Ascending aorta (tissue), 2 donors: Measurements from ENCODE around the gene FOXD2. TPM values are rescaled to one million over a fixed set of nuclear protein-coding genes. Genes with fewer than 3 reads are reported as not detected.

Experiments used
- DNase-seq, 2 donors: peaks; one replicate each; pipeline ENCODE4 v3.0.0-alpha.2; 2019; ENCODE audit warnings: low spot score in 2 of 2
- H3K27ac ChIP-seq, 2 donors: fragments of 200-600 bp; sonication (generic); one replicate each; pipeline ENCODE4 v1.5.1; 2016 to 2017; ENCODE audit warnings: mild to moderate bottlenecking in 1 of 2
- H3K27me3 ChIP-seq: fragments of 200-600 bp; sonication (generic); one replicate; pipeline ENCODE4 v1.5.1; 2017
- H3K36me3 ChIP-seq, 2 donors: fragments of 200-600 bp; sonication (generic); one replicate each; pipeline ENCODE4 v1.5.1; 2016
- H3K4me1 ChIP-seq, 2 donors: fragments of 200-600 bp; sonication (generic); one replicate each; pipeline ENCODE4 v1.5.1; 2016 to 2017; ENCODE audit warnings: mild to moderate bottlenecking in 1 of 2
- H3K4me3 ChIP-seq, 2 donors: fragments of 200-600 bp; sonication (generic); one replicate each; pipeline ENCODE4 v1.5.1; 2016 to 2017; ENCODE audit warnings: mild to moderate bottlenecking in 1 of 2
- H3K9me3 ChIP-seq, 2 donors: fragments of 200-600 bp; sonication (generic); one replicate each; pipeline ENCODE4 v1.5.1; 2016
- CTCF ChIP-seq, 3 experiments: fragments of 200-600 bp in 2 of 3; fragments of 450-650 bp in 1 of 3; sonication (generic) in 2 of 3; IDR thresholded peaks; one replicate each; pipeline ENCODE4 v1.5.1; 2016 to 2019; ENCODE audit warnings: antibody characterized with exemption in 3 of 3, mild to moderate bottlenecking in 1 of 3, moderate library complexity in 1 of 3
- intact Hi-C: fragments of 100-400 bp; cut with DNase I; formaldehyde crosslinking; loops from one replicate; pipeline ENCODE4 v1.15.1; 2023
- total RNA-seq: library from RNA; depleted of rRNA; stranded (reverse); fragments of >200 nt; gene quantifications from one replicate; pipeline ENCODE4 v1.1.0, GENCODE V29; 2016

The FOXD2 gene
- total RNA-seq, 1 donor from 2014 or later: 1.3 TPM

DNA sequence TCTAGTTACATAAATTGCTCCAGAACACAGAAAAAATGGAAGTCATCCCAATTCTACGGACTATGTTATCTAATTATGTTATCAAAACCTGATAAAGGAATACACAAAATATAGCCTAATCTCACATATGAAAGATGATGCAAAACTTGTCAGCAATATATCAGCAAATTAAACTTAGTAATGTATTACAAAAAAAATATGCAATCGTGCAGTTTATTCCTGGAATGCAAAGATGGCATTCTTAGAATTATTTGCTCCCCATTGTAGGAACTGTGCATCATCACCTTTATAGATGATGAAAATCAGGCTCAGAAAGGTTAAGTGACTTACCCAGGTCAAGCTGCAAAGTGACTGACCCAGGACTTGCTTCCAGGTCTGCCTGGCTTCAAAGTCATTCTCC, 14.0 kb upstream of the FOXD2 start:
- H3K27ac ChIP-seq: no peak overlapping the region
- H3K27me3 ChIP-seq: no peaks in the 10 kb centered on the region
- intact Hi-C loops: loop anchor here (5.0 kb wide), 2 partner anchors 232 to 247 kb away; partner anchors contain the start of gene PDZK1IP1

DNA sequence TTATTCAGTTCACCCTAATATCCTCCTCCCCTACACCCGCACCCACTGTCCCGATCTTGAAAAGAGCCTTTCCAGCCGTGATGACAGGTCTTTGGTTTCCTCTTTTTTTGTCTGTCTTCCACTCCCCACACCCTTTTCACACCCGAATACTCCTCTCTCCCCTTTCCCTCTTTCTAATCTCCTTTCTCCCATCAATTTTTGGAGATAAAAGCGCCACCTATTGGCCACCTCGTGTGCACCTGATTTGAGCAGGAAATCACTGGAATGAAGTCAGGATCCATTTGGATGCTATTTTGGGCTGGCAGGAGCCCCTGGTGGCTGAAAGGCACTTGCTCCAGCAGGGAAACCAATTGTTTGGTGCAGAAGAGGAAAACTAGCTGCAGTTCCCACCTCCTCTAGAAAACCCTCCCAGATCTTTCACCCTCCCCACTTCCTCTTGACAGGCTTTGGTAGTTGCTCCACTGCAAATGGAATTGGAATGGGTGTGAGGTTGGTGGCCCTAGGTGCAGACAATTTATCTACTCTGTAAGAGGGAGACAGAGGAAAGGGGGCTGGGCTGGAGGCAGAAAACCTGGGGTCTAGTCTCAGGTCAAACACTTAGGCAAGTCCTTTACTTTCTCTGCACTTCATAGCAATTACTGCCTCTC, 13.4 kb upstream of the FOXD2 start:
- no peak overlapping the region for H3K4me3 ChIP-seq
- intact Hi-C loops: loop anchor here (5.0 kb wide), 2 partner anchors 232 to 247 kb away; partner anchors contain the start of gene PDZK1IP1
- no peaks in the 10 kb centered on the region for H3K4me1 ChIP-seq
- H3K36me3 ChIP-seq: peaks cover 0 to 3% of the 10 kb centered on the region in 2 donors
- H3K27me3 ChIP-seq: no peaks in the 10 kb centered on the region
- no peak for DNase-seq
- no peaks in the 10 kb centered on the region for H3K9me3 ChIP-seq
- no peak overlapping the region for H3K27ac ChIP-seq
- TF ChIP-seq CTCF (IDR thresholded peaks at IDR 0.05): peak; percentile 41 to 75 (median 65)

More for the DNA sequence above, 14.0 kb upstream of the FOXD2 start:
- no peaks in the 10 kb centered on the region for H3K9me3 ChIP-seq
- no peak for TF ChIP-seq CTCF (IDR thresholded peaks at IDR 0.05)
- no peak for DNase-seq
- H3K4me3 ChIP-seq: no peak overlapping the region
- peaks cover 0 to 3% of the 10 kb centered on the region in 2 donors for H3K36me3 ChIP-seq
- no peaks in the 10 kb centered on the region for H3K4me1 ChIP-seq

DNA sequence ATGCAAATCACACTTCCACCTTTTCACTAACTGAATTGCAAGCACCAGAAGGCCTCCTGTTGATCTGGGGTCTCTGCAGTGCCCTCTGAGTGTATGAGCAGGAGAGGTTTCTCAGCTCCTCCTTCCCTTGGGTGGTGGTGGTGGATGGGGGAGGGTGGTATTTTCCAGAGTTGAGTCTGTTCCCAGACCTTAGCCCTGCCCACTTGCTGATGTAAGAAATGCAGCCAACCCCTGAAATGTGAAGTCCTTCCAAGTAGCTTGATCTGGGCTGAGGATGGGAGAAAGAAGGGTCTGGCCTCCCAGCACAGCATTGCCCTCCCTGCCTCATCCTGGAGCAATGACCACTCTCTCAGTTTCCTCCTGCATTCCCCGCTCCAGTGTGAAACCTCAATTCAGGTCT, 6.3 kb upstream of the FOXD2 start:
- peaks cover 9 to 39% of the 10 kb centered on the region in 2 donors for H3K4me1 ChIP-seq
- peaks cover 0 to 3% of the 10 kb centered on the region in 2 donors for H3K36me3 ChIP-seq
- no peak for TF ChIP-seq CTCF (IDR thresholded peaks at IDR 0.05)
- DNase-seq: no peak
- no peak overlapping the region for H3K27ac ChIP-seq
- H3K27me3 ChIP-seq: no peaks in the 10 kb centered on the region
- H3K4me3 ChIP-seq: no peak overlapping the region
- intact Hi-C loops: no loop called here
- H3K9me3 ChIP-seq: no peaks in the 10 kb centered on the region

DNA sequence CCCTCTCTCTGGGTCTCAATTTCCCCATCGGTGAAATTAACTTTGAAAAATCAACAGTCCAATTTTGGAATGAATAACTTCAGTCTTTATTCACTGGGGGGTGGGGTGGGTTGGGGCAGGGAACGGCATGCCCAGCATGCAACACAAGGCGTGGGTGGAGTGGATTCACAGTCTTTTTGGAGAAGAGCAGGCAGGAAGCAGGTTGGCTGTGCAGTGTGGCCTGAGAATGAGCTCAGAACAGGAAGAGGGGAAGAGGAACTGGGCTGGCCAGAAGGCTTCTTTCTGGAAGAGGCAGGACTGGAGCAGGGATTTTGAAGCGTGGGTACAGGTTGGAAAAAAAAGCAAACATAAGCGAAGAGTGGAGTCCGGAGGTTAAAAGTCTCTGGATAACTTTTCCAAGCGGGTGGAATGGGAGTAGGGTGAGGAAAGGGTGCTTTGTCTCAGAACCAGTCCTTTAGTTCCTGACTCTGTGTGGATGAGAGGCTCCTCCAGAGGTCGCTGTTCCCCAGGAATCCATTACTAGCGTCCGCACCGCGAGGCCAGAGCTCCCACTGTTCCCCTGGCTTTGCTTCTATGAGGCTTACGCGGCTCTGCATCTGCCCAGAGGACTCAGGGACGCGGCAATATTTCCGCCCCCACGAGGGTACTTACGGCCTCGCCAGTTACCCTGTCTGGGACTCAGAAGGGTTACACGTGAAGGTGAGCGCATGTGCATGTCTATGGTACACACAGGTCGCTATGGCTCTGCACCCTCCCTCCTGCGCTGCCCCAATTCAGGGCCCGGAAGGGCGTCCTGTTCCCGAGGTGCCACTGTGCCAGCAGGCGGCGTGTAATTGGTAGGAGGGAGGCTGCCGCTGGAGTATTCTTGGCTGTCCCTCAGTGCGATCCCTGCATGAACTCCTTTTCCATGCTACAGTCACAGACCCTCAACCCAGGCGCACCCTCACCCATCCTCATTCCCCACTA, 5.5 kb upstream of the FOXD2 start:
- peak in 1 of 2 donors; percentile 89 for DNase-seq
- TF ChIP-seq CTCF (IDR thresholded peaks at IDR 0.05): peak; percentile 52 to 72 (median 72)
- no peak overlapping the region for H3K27ac ChIP-seq
- peaks cover 9 to 39% of the 10 kb centered on the region in 2 donors for H3K4me1 ChIP-seq
- intact Hi-C loops: loop anchor here (1.0 kb wide), 2 partner anchors 278 to 294 kb away; no protein-coding TSS in a partner anchor
- H3K27me3 ChIP-seq: no peaks in the 10 kb centered on the region
- H3K9me3 ChIP-seq: no peaks in the 10 kb centered on the region
- H3K36me3 ChIP-seq: peaks cover 0 to 3% of the 10 kb centered on the region in 2 donors
- H3K4me3 ChIP-seq: peak overlapping the region in 1 of 2 donors; percentile 39

DNA sequence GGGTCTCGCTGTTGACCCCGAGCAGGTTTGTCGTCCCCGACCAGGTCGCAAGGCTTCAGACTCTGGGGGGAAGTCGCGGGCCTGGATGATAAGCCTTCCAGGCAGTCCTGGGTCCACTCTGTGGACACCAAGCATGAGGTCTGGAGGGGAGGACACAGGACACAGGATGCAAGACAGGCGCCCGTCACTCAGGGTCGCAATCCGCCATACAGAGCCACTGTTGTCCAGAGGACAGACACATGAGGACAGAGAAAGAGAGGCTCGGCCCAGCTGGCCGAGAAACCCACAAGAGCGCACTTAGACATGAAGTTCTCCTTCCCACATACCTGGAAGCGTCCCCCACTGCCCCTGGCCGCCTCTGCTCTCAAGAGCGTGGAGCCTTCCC, 4.8 kb upstream of the FOXD2 start:
- Histone ChIP-seq H3K4me1 (peaks cover 9 to 39% of the 10 kb centered on the region in 2 donors), H3K4me3 (peak overlapping the region in 1 of 2 donors; percentile 39), H3K27me3 (no peaks in the 10 kb centered on the region), H3K27ac (no peak overlapping the region), H3K36me3 (peaks cover 0 to 3% of the 10 kb centered on the region in 2 donors), H3K9me3 (no peaks in the 10 kb centered on the region)
- TF ChIP-seq CTCF (IDR thresholded peaks at IDR 0.05): no peak
- intact Hi-C loops: no loop called here
- DNase-seq: no peak
